WTC11 (cell line): ENCODE measurements around the gene C10orf67. TPM values are rescaled to one million over a fixed set of nuclear protein-coding genes. Genes with fewer than 3 reads are reported as not detected.

Experiments used
- ATAC-seq: fragments of 200-7000 bp; cut with Tn5 transposase; 2 replicates; pipeline ENCODE4 v1.10.0; 2021; ENCODE audit warnings: mild to moderate bottlenecking, moderate library complexity
- CTCF ChIA-PET: fragments of 300-600 bp; sonication (Branson Sonifier 250); formaldehyde crosslinking; loops from one replicate; lab custom pipeline; 2021; ENCODE audit warnings: antibody characterized with exemption; lab: Charles Lee
- POLR2A ChIA-PET: fragments of 350-600 bp; sonication (Branson Sonifier 250); formaldehyde crosslinking; loops from one replicate; lab custom pipeline; 2021; ENCODE audit warnings: antibody characterized with exemption; lab: Charles Lee
- DNase-seq: peaks from one replicate; pipeline ENCODE4 v3.0.0; 2021; ENCODE audit warnings: low spot score
- H3K27ac Mint-ChIP-seq: 2 replicates; pipeline ENCODE4 v1.8.0; 2021; ENCODE audit warnings: mixed read lengths
- H3K27me3 Mint-ChIP-seq: 2 replicates; pipeline ENCODE4 v1.8.0; 2021; ENCODE audit warnings: low read depth, mild to moderate bottlenecking, moderate library complexity, mixed read lengths
- H3K36me3 Mint-ChIP-seq: 2 replicates; pipeline ENCODE4 v1.8.0; 2021; ENCODE audit warnings: mixed read lengths
- H3K4me1 Mint-ChIP-seq: 2 replicates; pipeline ENCODE4 v1.8.0; 2022; ENCODE audit warnings: mixed read lengths
- H3K4me3 Mint-ChIP-seq: 2 replicates; pipeline ENCODE4 v1.8.0; 2021; ENCODE audit warnings: mild to moderate bottlenecking, moderate library complexity, mixed read lengths
- H3K9me3 Mint-ChIP-seq: 2 replicates; pipeline ENCODE4 v1.8.0; 2021; ENCODE audit warnings: mixed read lengths
- AR ChIP-seq: fragments of 250-450 bp; sonication (Bioruptor Pico); IDR thresholded peaks from 2 replicates; pipeline ENCODE4 v1.9.0; 2021; ENCODE audit warnings: mild to moderate bottlenecking
- CTCF ChIP-seq: fragments of 200-600 bp; IDR thresholded peaks from 2 replicates; pipeline ENCODE4 v1.8.0; 2022; ENCODE audit warnings: antibody characterized with exemption
- ERG ChIP-seq: fragments of 250-450 bp; sonication (Bioruptor Pico); IDR thresholded peaks from 2 replicates; pipeline ENCODE4 v1.8.0; 2021; ENCODE audit warnings: mild to moderate bottlenecking
- ETV6 ChIP-seq: sonication (generic); formaldehyde crosslinking; IDR thresholded peaks from 2 replicates; pipeline ENCODE4 v1.8.1; 2022; ENCODE audit warnings: mild to moderate bottlenecking, missing genetic modification reagents
- FOXJ3 ChIP-seq: sonication (generic); formaldehyde crosslinking; IDR thresholded peaks from 2 replicates; pipeline ENCODE4 v1.9.0; 2021; ENCODE audit warnings: missing genetic modification reagents, mild to moderate bottlenecking, borderline replicate concordance
- GABPB1 ChIP-seq: sonication (generic); formaldehyde crosslinking; IDR thresholded peaks from 2 replicates; pipeline ENCODE4 v1.8.1; 2023; ENCODE audit warnings: mild to moderate bottlenecking, missing genetic modification reagents
- HMGXB4 ChIP-seq: sonication (generic); formaldehyde crosslinking; IDR thresholded peaks from 2 replicates; pipeline ENCODE4 v1.8.1; 2023; ENCODE audit warnings: mild to moderate bottlenecking, moderate library complexity, missing genetic modification reagents
- IRF2 ChIP-seq: sonication (generic); formaldehyde crosslinking; IDR thresholded peaks from 2 replicates; pipeline ENCODE4 v1.8.0; 2022; ENCODE audit warnings: low read depth, missing genetic modification reagents, borderline replicate concordance
- JAZF1 ChIP-seq: fragments of 250-450 bp; sonication (Bioruptor Pico); IDR thresholded peaks from 2 replicates; pipeline ENCODE4 v1.9.0; 2021; ENCODE audit warnings: moderate library complexity, mild to moderate bottlenecking, inconsistent platforms
- MLX ChIP-seq: sonication (generic); formaldehyde crosslinking; IDR thresholded peaks from 2 replicates; pipeline ENCODE4 v1.8.1; 2023; ENCODE audit warnings: mild to moderate bottlenecking, missing genetic modification reagents, moderate library complexity
- MXD4 ChIP-seq: fragments of 250-450 bp; sonication (Bioruptor Pico); IDR thresholded peaks from 2 replicates; pipeline ENCODE4 v1.8.0; 2021; ENCODE audit warnings: mild to moderate bottlenecking, moderate library complexity, borderline replicate concordance
- OVOL2 ChIP-seq: fragments of 250-450 bp; sonication (Bioruptor Pico); IDR thresholded peaks from 2 replicates; pipeline ENCODE4 v1.9.0; 2021; ENCODE audit warnings: mild to moderate bottlenecking, borderline replicate concordance
- PREB ChIP-seq: sonication (generic); formaldehyde crosslinking; IDR thresholded peaks from 2 replicates; pipeline ENCODE4 v1.8.1; 2022; ENCODE audit warnings: mild to moderate bottlenecking, missing genetic modification reagents, moderate library complexity, borderline replicate concordance
- USF1 ChIP-seq: sonication (generic); formaldehyde crosslinking; IDR thresholded peaks from 2 replicates; pipeline ENCODE4 v1.8.0; 2022; ENCODE audit warnings: mild to moderate bottlenecking, missing genetic modification reagents
- ZNF219 ChIP-seq: sonication (generic); formaldehyde crosslinking; IDR thresholded peaks from 2 replicates; pipeline ENCODE4 v1.8.0; 2023; ENCODE audit warnings: missing genetic modification reagents, mild to moderate bottlenecking, borderline replicate concordance
- ZNF263 ChIP-seq: sonication (generic); formaldehyde crosslinking; IDR thresholded peaks from 2 replicates; pipeline ENCODE4 v1.8.1; 2022; ENCODE audit warnings: low read depth, mild to moderate bottlenecking, moderate library complexity, missing genetic modification reagents
- ZNF317 ChIP-seq: sonication (generic); formaldehyde crosslinking; IDR thresholded peaks from 2 replicates; pipeline ENCODE4 v1.8.1; 2023; ENCODE audit warnings: low read depth, mild to moderate bottlenecking, moderate library complexity, missing genetic modification reagents, borderline replicate concordance
- ZNF416 ChIP-seq: fragments of 250-450 bp; sonication (Bioruptor Pico); IDR thresholded peaks from 2 replicates; pipeline ENCODE4 v1.9.0; 2021; ENCODE audit warnings: mild to moderate bottlenecking, inconsistent platforms
- total RNA-seq: library from RNA; stranded (reverse); gene quantifications from 3 replicates; pipeline ENCODE4 v1.2.3, GENCODE V29; 2021

C10orf67 gene
- total RNA-seq, 1 experiment from 2014 or later = not detected

- TF ChIP-seq IRF2 (CRISPR knock-in tag) (no peak), AR (CRISPR knock-in tag) (no peak), ZNF219 (CRISPR knock-in tag) (no peak; the same call in 1 of the 2 replicates), MXD4 (no peak), ZNF416 (CRISPR knock-in tag) (no peak), MLX (CRISPR knock-in tag) (no peak), FOXJ3 (CRISPR knock-in tag) (no peak), ETV6 (CRISPR knock-in tag) (no peak), OVOL2 (CRISPR knock-in tag) (no peak), ZNF263 (CRISPR knock-in tag) (no peak), ZNF317 (CRISPR knock-in tag) (no peak), GABPB1 (no peak)
Measured at GRCh38 chr10:23171232-23171876, 173.2 kb downstream of the C10orf67 start (continued).

- peak; percentile 56 for DNase-seq
- H3K27me3 Mint-ChIP-seq = peaks cover 16% of the 10 kb centered on the region
- H3K36me3 Mint-ChIP-seq = no peaks in the 10 kb centered on the region
- H3K27ac Mint-ChIP-seq = no peak overlapping the region
- H3K4me3 Mint-ChIP-seq = peak overlapping the region; percentile 59
- no peaks in the 10 kb centered on the region for H3K9me3 Mint-ChIP-seq
- peaks cover 15% of the 10 kb centered on the region for H3K4me1 Mint-ChIP-seq
- ChIA-PET CTCF (interaction anchor here (0.5 to 4.6 kb wide), 52 partner anchors 8 to 1394 kb away, joined by 3 to 86 read pairs (median 4); partner anchors contain the start of genes C10orf67 and PTF1A), POLR2A (interaction anchor here (1.0 kb wide), 1 partner anchor 135 kb away, joined by 3 read pairs; no protein-coding TSS in a partner anchor)
- peak; percentile 80 for ATAC-seq
- no peak for TF ChIP-seq ERG (CRISPR knock-in tag)
- TF ChIP-seq CTCF = peak; percentile 88; the same call in 1 of the 2 replicates
Measured at GRCh38 chr10:23158370-23158769, 186.2 kb downstream of the C10orf67 start.

GRCh38 chr10:23157691-23158369, 186.8 kb downstream of the C10orf67 start:
- H3K9me3 Mint-ChIP-seq = no peaks in the 10 kb centered on the region
- POLR2A ChIA-PET = interaction anchor here (1.0 kb wide), 1 partner anchor 135 kb away, joined by 3 read pairs; no protein-coding TSS in a partner anchor
- ATAC-seq (peak; percentile 78), DNase-seq (no peak)
- peak overlapping the region; percentile 59 for H3K4me3 Mint-ChIP-seq
- H3K27ac Mint-ChIP-seq = no peak overlapping the region
- no peaks in the 10 kb centered on the region for H3K36me3 Mint-ChIP-seq
- CTCF ChIA-PET = interaction anchor here (0.5 to 4.6 kb wide), 45 partner anchors 9 to 1394 kb away, joined by 3 to 86 read pairs (median 4); partner anchors contain the start of gene PTF1A
- H3K27me3 Mint-ChIP-seq = peaks cover 14% of the 10 kb centered on the region
- H3K4me1 Mint-ChIP-seq = peaks cover 15% of the 10 kb centered on the region
- TF ChIP-seq IRF2 (CRISPR knock-in tag) = no peak
- TF ChIP-seq HMGXB4 (CRISPR knock-in tag) = no peak
- TF ChIP-seq PREB (CRISPR knock-in tag) = no peak
- TF ChIP-seq OVOL2 (CRISPR knock-in tag) = no peak
- no peak for TF ChIP-seq USF1 (CRISPR knock-in tag)
- TF ChIP-seq JAZF1 (CRISPR knock-in tag) = no peak
